Activated CD4-positive, alpha-beta memory T cell treated with anti-CD3 and anti-CD28 coated beads, Interleukin-2, amount 10 ng/mL, durations not matched to agents 7 days and 5 days (primary cell): ENCODE results near the gene SCN11A. TPM values are rescaled to one million over a fixed set of nuclear protein-coding genes. Genes with fewer than 3 reads are reported as not detected.
A peak's percentile ranks its signal among the peaks of the same experiment; 100 is the strongest.

Source experiments
- CTCF ChIA-PET: fragments of 350-600 bp; sonication (Branson Sonifier 250); formaldehyde crosslinking; loops from one replicate; lab custom pipeline; 2021; ENCODE audit warnings: antibody characterized with exemption, inconsistent platforms; lab: Charles Lee
- POLR2A ChIA-PET: fragments of 350-600 bp; sonication (Branson Sonifier 250); formaldehyde crosslinking; loops from one replicate; lab custom pipeline; 2021; ENCODE audit warnings: antibody characterized with exemption; lab: Charles Lee
- DNase-seq: peaks from one replicate; pipeline ENCODE4 v3.0.0-alpha.2; 2020
- H3K27ac Mint-ChIP-seq: one replicate; pipeline ENCODE4 v1.8.0; 2021; ENCODE audit warnings: mild to moderate bottlenecking, mixed read lengths
- H3K27me3 Mint-ChIP-seq: one replicate; pipeline ENCODE4 v1.8.0; 2021; ENCODE audit warnings: mixed read lengths
- H3K36me3 Mint-ChIP-seq: one replicate; pipeline ENCODE4 v1.8.0; 2021; ENCODE audit warnings: low read depth, mixed read lengths
- H3K4me1 Mint-ChIP-seq: one replicate; pipeline ENCODE4 v1.8.0; 2021; ENCODE audit warnings: mixed read lengths
- H3K4me3 Mint-ChIP-seq: one replicate; pipeline ENCODE4 v1.8.0; 2021; ENCODE audit warnings: mild to moderate bottlenecking, mixed read lengths
- H3K9me3 Mint-ChIP-seq: one replicate; pipeline ENCODE4 v1.8.0; 2021; ENCODE audit warnings: mixed read lengths
- total RNA-seq, 2 experiments: library from RNA; stranded (reverse); gene quantifications; one replicate each; pipeline ENCODE4 v1.2.3, GENCODE V29; 2021

Gene SCN11A
- total RNA-seq, result not detected

DNA sequence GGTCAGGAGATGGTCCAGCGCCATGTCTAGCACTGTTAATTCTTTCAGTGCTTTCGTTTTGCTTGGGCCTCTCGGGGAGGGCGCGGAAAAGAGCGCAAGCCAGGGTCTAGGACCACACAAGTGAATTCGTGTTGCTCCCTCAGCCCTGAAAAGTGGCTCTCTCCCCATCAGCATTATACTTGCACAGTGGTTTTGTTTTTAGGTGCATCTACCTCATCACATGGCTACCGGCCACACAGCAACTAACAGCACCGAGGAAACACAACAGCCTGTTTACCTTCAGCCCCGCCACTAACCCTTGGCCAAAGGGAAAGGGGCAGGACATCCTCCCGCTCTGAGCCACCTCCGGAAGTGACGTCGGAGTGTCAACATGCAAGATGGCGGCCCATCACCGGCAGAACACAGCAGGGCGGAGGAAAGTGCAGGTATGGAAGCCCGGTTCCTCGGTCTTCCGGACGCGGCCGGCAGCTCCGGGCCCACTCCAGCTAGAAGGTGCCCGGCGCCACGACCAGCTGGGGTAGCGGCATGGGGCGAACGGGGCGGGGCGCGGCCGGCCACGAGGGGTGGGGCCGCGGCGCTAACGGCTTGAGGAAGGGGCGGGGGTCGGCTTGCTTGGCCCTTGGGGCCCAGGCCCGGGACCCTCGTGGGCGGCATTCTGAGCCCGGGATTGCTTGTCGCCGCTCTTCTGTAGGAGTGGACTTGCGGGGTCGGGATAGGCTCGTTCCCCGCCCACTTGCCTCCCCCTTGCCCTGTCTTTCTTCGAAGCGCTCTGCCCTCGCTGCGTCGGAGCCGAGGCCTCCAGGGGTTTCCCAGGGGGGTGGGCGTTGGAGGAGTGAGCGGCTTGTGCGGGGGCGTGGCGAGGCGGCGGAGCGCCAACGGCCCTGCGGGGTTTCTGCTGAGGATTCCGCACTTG, at the start of gene SCN11A, which contains the start of gene WDR48:
TSS of gene SCN11A (minus strand) at position 296 of the 913 bp plus-strand sequence. CDS start 101,582 bp downstream, outside the sequence.
TSS of gene WDR48 (plus strand) at position 368 of the 913 bp plus-strand sequence. CDS start at position 378, 10 bp downstream.
- Mint-ChIP-seq H3K27me3 (no peaks in the 10 kb centered on the region), H3K27ac (peak within 1 kb of the TSS; percentile 89), H3K4me3 (peak within 1 kb of the TSS; percentile 93), H3K9me3 (no peaks in the 10 kb centered on the region), H3K36me3 (peaks cover 5% of the 10 kb centered on the region), H3K4me1 (peaks cover 53% of the 10 kb centered on the region)
- DNase-seq, result peak; percentile 95
- POLR2A ChIA-PET, result interaction anchor here (0.8 to 1.0 kb wide), 3 partner anchors 56 to 355 kb away, joined by 3 read pairs; no protein-coding TSS in a partner anchor
- CTCF ChIA-PET, result no interaction called here

DNA sequence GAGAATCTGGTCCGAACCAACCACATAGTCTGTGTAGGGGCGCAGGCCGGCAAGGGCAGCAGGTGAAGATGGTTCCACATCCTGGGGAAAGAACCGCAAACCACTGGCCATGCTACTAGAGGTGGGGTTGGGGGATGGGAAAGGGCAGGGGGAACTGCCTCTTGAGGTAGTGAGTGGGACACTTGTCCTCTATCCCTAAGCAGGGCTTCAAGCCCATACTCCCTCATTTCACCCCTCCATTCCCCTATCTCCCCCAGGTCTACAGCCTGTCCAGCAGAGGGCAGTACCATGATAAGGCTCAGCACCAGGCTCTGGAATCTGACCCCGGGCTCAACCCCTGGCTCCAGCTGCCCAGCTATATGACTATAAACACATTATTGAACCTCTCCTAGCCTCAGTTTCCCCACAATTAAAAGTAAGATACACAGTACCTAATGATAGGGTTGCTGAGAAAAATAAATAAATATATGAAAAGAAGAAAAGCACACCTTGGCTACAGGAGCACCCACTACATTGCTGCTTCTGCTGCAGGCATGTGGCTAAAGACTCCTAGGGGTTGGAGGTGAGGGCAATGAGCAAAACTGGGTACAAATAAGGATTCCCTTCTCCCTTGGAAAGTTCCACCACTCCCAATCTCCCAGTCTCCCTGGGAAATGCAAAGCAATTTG, 49.4 kb upstream of the SCN11A start:
- DNase-seq, result peak; percentile 53
- Mint-ChIP-seq H3K27ac (peak overlapping the region; percentile 20), H3K4me1 (peaks cover 33% of the 10 kb centered on the region), H3K36me3 (peaks cover 22% of the 10 kb centered on the region), H3K9me3 (no peaks in the 10 kb centered on the region), H3K27me3 (no peaks in the 10 kb centered on the region), H3K4me3 (no peak overlapping the region)
- POLR2A ChIA-PET, result no interaction called here
- CTCF ChIA-PET, result interaction anchor here (0.7 to 2.9 kb wide), 5 partner anchors 13 to 190 kb away, joined by 3 to 19 read pairs (median 4); no protein-coding TSS in a partner anchor

- CTCF ChIA-PET, result interaction anchor here (1.7 to 2.9 kb wide), 3 partner anchors 86 to 191 kb away, joined by 4 to 19 read pairs (median 15); no protein-coding TSS in a partner anchor
- POLR2A ChIA-PET, result no interaction called here
- Mint-ChIP-seq H3K4me1 (peaks cover 26% of the 10 kb centered on the region), H3K36me3 (peaks cover 17% of the 10 kb centered on the region), H3K9me3 (no peaks in the 10 kb centered on the region), H3K4me3 (no peak overlapping the region), H3K27ac (no peak overlapping the region), H3K27me3 (no peaks in the 10 kb centered on the region)
- no peak for DNase-seq
Observed at GRCh38 chr3:39100500-39100886, 48.7 kb upstream of the SCN11A start.

- H3K4me3 Mint-ChIP-seq, result no peak overlapping the region
- no peaks in the 10 kb centered on the region for H3K9me3 Mint-ChIP-seq
- H3K4me1 Mint-ChIP-seq, result peaks cover 20% of the 10 kb centered on the region
- H3K27me3 Mint-ChIP-seq, result no peaks in the 10 kb centered on the region
- no peak overlapping the region for H3K27ac Mint-ChIP-seq
- CTCF ChIA-PET, result interaction anchor here (1.7 to 2.2 kb wide), 2 partner anchors 87 to 191 kb away, joined by 4 to 15 read pairs; no protein-coding TSS in a partner anchor
- H3K36me3 Mint-ChIP-seq, result peaks cover 19% of the 10 kb centered on the region
- POLR2A ChIA-PET, result no interaction called here
- no peak for DNase-seq
Observed at GRCh38 chr3:39099738-39100499, 48.2 kb upstream of the SCN11A start.

GRCh38 chr3:39099242-39099641, 47.5 kb upstream of the SCN11A start:
- Mint-ChIP-seq H3K4me1 (peaks cover 19% of the 10 kb centered on the region), H3K36me3 (peaks cover 26% of the 10 kb centered on the region), H3K9me3 (no peaks in the 10 kb centered on the region), H3K27ac (no peak overlapping the region), H3K27me3 (no peaks in the 10 kb centered on the region), H3K4me3 (no peak overlapping the region)
- ChIA-PET POLR2A (no interaction called here), CTCF (no interaction called here)
- DNase-seq, result no peak

DNA sequence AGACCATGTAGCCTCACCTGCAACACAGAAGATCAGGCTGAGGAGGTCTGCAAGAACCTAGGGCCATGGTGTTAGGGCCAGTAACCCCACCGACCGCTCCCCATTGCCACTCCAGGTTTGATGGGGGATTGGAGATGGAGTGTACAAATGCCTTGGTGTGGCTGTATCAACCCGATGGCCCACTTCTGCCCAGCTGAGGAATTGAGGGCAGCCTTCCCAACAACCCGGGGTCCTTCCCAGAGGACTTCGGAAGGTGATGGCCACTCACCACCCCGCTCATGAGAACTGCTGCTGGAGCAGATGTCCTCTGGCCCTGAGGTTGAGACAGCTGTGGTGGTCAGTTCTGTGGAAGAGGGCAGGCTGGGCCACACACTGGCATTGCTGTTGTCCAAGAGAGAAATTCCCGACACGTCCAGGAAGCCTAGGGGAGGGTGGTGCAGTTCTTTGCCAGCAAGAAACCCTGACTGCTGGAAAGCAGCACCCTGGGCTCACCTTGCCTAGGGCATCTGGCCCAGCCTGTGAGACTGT, 46.8 kb upstream of the SCN11A start:
- Mint-ChIP-seq H3K36me3 (peaks cover 32% of the 10 kb centered on the region), H3K27ac (no peak overlapping the region), H3K9me3 (no peaks in the 10 kb centered on the region), H3K4me3 (no peak overlapping the region), H3K27me3 (no peaks in the 10 kb centered on the region), H3K4me1 (peaks cover 16% of the 10 kb centered on the region)
- POLR2A ChIA-PET, result no interaction called here
- CTCF ChIA-PET, result interaction anchor here (3.0 kb wide), 1 partner anchor 189 kb away, joined by 10 read pairs; no protein-coding TSS in a partner anchor
- no peak for DNase-seq

- no peak overlapping the region for H3K27ac Mint-ChIP-seq
- H3K36me3 Mint-ChIP-seq, result peaks cover 34% of the 10 kb centered on the region
- DNase-seq, result no peak
- H3K4me3 Mint-ChIP-seq, result no peak overlapping the region
- ChIA-PET CTCF (interaction anchor here (3.0 kb wide), 1 partner anchor 190 kb away, joined by 10 read pairs; no protein-coding TSS in a partner anchor), POLR2A (no interaction called here)
- no peaks in the 10 kb centered on the region for H3K9me3 Mint-ChIP-seq
- no peaks in the 10 kb centered on the region for H3K27me3 Mint-ChIP-seq
- peaks cover 11% of the 10 kb centered on the region for H3K4me1 Mint-ChIP-seq
Observed at GRCh38 chr3:39097716-39098472, 46.1 kb upstream of the SCN11A start.

DNA sequence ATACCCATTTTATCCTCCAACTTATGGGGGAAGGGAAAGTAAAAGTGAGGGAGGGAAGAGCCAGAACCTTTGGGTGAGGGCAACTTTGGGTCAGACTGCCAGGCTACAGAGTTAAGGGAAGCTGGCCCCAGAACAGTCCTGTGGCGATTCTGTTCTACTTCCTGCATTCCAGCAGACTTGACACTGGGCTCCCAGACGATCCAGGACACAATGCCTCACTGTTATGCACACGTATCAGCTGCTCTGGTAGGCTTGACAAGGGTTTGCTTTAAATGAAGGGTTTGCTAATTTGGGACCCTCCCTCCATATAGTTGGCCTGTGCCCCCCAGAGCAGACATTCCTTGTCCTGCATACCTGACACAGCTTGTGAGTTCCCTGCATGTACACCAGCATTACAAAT, 45.0 kb upstream of the SCN11A start:
- ChIA-PET POLR2A (interaction anchor here (0.9 kb wide), 1 partner anchor 10 kb away, joined by 3 read pairs; no protein-coding TSS in a partner anchor), CTCF (interaction anchor here (3.0 kb wide), 1 partner anchor 191 kb away, joined by 10 read pairs; no protein-coding TSS in a partner anchor)
- H3K27ac Mint-ChIP-seq, result no peak overlapping the region

GRCh38 chr3:39095778-39096177, 44.0 kb upstream of the SCN11A start:
- DNase-seq, result no peak
- H3K27ac Mint-ChIP-seq, result no peak overlapping the region

More for the DNA sequence above, 45.0 kb upstream of the SCN11A start:
- no peaks in the 10 kb centered on the region for H3K9me3 Mint-ChIP-seq
- peaks cover 5% of the 10 kb centered on the region for H3K4me1 Mint-ChIP-seq
- H3K36me3 Mint-ChIP-seq, result peaks cover 42% of the 10 kb centered on the region
- H3K4me3 Mint-ChIP-seq, result no peak overlapping the region
- H3K27me3 Mint-ChIP-seq, result no peaks in the 10 kb centered on the region
- DNase-seq, result no peak

DNA sequence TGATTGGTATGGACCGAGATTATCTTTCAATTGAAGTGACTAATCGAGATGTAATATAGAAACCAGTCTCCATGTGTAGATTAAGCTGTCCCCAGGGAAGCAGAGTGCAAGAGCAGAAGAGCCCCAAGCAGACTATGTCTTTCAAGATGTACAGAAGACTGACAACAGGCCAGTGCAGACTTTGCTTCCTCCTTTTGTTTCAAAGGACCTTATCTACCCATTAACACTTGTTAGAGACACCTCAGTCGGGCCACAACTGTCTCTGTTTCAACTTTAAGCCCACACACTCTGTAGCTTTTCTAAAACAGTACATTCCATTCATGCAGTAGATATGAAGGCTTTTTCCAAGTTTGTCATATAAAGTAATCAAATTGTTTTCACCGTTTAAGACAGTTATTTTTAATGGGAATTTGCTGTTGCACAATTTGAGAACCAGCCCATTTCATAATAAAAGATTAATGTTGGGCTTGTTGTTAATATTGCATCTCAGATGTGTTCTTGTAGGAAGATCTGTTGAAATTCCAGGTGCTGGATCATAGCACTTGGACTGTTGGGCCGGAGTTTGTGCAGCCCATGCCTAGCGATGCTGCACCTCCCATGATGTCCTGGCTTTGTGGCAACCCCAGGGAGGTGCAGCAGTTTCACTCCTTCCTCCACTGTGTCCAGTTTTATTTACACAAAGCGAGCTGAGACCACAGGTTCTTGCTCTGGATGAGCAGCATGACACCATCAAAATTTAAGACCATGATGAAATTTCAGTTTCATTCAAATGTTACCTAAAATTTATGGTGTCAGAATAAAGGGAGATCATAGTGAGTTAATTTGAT, 43.3 kb upstream of the SCN11A start:
- CTCF ChIA-PET, result interaction anchor here (1.1 to 3.0 kb wide), 3 partner anchors 193 to 197 kb away, joined by 4 to 10 read pairs (median 5); no protein-coding TSS in a partner anchor
- no peaks in the 10 kb centered on the region for H3K27me3 Mint-ChIP-seq
- peaks cover 52% of the 10 kb centered on the region for H3K36me3 Mint-ChIP-seq
- H3K4me3 Mint-ChIP-seq, result no peak overlapping the region
- POLR2A ChIA-PET, result no interaction called here
- no peaks in the 10 kb centered on the region for H3K9me3 Mint-ChIP-seq
- peaks cover 2% of the 10 kb centered on the region for H3K4me1 Mint-ChIP-seq
- no peak for DNase-seq
- H3K27ac Mint-ChIP-seq, result no peak overlapping the region

More at GRCh38 chr3:39095778-39096177, 44.0 kb upstream of the SCN11A start:
- POLR2A ChIA-PET, result no interaction called here
- Mint-ChIP-seq H3K4me3 (no peak overlapping the region), H3K4me1 (peaks cover under 1% of the 10 kb centered on the region), H3K36me3 (peaks cover 47% of the 10 kb centered on the region), H3K9me3 (no peaks in the 10 kb centered on the region), H3K27me3 (no peaks in the 10 kb centered on the region)
- CTCF ChIA-PET, result interaction anchor here (1.1 to 3.0 kb wide), 2 partner anchors 192 to 196 kb away, joined by 4 to 10 read pairs; no protein-coding TSS in a partner anchor

GRCh38 chr3:39090922-39091321, 39.2 kb upstream of the SCN11A start:
- no peak overlapping the region for H3K27ac Mint-ChIP-seq
- H3K36me3 Mint-ChIP-seq, result peaks cover 47% of the 10 kb centered on the region
- no peaks in the 10 kb centered on the region for H3K9me3 Mint-ChIP-seq
- H3K4me3 Mint-ChIP-seq, result no peak overlapping the region
- ChIA-PET CTCF (interaction anchor here (1.4 kb wide), 1 partner anchor 197 kb away, joined by 3 read pairs; no protein-coding TSS in a partner anchor), POLR2A (no interaction called here)
- H3K4me1 Mint-ChIP-seq, result peaks cover 7% of the 10 kb centered on the region
- H3K27me3 Mint-ChIP-seq, result no peaks in the 10 kb centered on the region
- DNase-seq, result no peak
